ENCODE results near the gene PRCP. TPM values are rescaled to one million over a fixed set of nuclear protein-coding genes. Genes with fewer than 3 reads are reported as not detected.
A peak's percentile ranks its signal among the peaks of the same experiment; 100 is the strongest.

PRCP gene
- total and polyA plus RNA-seq, 2 experiments from 2014 or later, result 33.3 to 52.8 TPM

DNA sequence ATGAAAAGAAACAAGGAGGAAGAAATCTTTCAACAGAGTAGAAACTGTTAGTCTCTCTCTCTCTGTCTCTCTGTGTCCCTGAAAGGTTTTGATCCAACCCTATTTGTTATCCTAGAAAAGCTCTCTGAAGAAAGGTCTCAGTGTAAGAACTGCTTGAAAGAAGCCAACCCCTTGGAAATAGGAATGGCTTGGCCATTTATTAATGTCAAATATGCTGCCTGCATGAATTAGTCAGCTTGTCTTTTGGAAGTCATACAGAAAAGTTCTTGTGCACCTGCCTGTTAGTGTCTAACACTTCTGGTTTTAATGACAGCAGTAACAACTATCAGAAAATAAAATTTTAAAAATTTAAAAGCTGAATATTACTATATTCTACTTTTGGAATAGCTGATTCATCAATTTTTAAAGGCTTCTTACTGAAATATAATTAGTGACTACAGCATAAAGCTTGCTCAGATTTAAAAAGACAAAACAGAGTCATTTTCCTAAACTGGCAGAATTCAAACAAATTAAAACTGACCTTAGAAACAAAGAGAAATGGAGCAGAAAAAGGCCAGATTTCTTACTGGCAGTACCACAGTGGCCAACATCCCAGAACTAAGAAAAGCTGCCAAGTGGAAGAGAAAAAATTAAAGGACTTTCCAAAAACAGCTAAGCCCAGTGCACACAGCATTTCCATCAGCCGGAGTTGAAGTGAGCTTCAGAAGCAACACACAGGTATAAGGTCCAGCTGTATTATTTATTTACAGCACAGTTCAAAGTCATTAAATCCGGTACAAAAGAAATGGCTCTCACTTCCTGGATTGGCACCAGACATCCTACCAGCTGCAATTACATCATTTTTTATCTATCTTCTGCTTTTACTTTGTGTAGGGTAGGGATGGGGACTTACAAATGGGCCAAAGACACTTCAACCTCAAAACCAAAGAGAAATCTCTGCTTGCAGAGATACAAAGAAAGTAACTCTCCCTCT lies 76.3 kb downstream of the PRCP start:
- no peak overlapping the region for H3K4me3 Mint-ChIP-seq
- DNase-seq (ENCODE audit: low spot score) (no peak), ATAC-seq (no peak)
- no peaks in the 10 kb centered on the region for H3F3A ChIP-seq (replicated peaks; ENCODE audit: low read depth)
- peaks cover 3% of the 10 kb centered on the region for H3K27me3 Mint-ChIP-seq (ENCODE audit: insufficient read depth, low read depth, poor library complexity)
- H3K27me3 ChIP-seq (ENCODE audit: insufficient read depth), result no peaks in the 10 kb centered on the region
- no peak overlapping the region for H3K27ac ChIP-seq (ENCODE audit: low read depth)
- no peak overlapping the region for H3K4me3 ChIP-seq
- no peaks in the 10 kb centered on the region for H3K4me1 ChIP-seq (ENCODE audit: insufficient read depth)
- H3K36me3 ChIP-seq (ENCODE audit: insufficient read depth), result no peaks in the 10 kb centered on the region
- H4K20me1 ChIP-seq (replicated peaks; ENCODE audit: insufficient read depth), result no peaks in the 10 kb centered on the region
- no peaks in the 10 kb centered on the region for H3K9me3 Mint-ChIP-seq
- no peaks in the 10 kb centered on the region for H3K9me2 ChIP-seq (ENCODE audit: insufficient read depth)
- no peak overlapping the region for H3K4me2 ChIP-seq
- TF ChIP-seq, protein P1, sequence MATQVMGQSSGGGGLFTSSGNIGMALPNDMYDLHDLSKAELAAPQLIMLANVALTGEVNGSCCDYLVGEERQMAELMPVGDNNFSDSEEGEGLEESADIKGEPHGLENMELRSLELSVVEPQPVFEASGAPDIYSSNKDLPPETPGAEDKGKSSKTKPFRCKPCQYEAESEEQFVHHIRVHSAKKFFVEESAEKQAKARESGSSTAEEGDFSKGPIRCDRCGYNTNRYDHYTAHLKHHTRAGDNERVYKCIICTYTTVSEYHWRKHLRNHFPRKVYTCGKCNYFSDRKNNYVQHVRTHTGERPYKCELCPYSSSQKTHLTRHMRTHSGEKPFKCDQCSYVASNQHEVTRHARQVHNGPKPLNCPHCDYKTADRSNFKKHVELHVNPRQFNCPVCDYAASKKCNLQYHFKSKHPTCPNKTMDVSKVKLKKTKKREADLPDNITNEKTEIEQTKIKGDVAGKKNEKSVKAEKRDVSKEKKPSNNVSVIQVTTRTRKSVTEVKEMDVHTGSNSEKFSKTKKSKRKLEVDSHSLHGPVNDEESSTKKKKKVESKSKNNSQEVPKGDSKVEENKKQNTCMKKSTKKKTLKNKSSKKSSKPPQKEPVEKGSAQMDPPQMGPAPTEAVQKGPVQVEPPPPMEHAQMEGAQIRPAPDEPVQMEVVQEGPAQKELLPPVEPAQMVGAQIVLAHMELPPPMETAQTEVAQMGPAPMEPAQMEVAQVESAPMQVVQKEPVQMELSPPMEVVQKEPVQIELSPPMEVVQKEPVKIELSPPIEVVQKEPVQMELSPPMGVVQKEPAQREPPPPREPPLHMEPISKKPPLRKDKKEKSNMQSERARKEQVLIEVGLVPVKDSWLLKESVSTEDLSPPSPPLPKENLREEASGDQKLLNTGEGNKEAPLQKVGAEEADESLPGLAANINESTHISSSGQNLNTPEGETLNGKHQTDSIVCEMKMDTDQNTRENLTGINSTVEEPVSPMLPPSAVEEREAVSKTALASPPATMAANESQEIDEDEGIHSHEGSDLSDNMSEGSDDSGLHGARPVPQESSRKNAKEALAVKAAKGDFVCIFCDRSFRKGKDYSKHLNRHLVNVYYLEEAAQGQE (IDR thresholded peaks at IDR 0.05; ENCODE audit: unreplicated experiment), result no peak
- H3K4me1 Mint-ChIP-seq, result no peaks in the 10 kb centered on the region
- no peaks in the 10 kb centered on the region for H3K79me2 ChIP-seq (replicated peaks; ENCODE audit: insufficient read depth)
- H3K27ac Mint-ChIP-seq, result no peak overlapping the region
- H2AFZ ChIP-seq, result no peak overlapping the region
- no peaks in the 10 kb centered on the region for H3K36me3 Mint-ChIP-seq (ENCODE audit: low read depth)

DNA sequence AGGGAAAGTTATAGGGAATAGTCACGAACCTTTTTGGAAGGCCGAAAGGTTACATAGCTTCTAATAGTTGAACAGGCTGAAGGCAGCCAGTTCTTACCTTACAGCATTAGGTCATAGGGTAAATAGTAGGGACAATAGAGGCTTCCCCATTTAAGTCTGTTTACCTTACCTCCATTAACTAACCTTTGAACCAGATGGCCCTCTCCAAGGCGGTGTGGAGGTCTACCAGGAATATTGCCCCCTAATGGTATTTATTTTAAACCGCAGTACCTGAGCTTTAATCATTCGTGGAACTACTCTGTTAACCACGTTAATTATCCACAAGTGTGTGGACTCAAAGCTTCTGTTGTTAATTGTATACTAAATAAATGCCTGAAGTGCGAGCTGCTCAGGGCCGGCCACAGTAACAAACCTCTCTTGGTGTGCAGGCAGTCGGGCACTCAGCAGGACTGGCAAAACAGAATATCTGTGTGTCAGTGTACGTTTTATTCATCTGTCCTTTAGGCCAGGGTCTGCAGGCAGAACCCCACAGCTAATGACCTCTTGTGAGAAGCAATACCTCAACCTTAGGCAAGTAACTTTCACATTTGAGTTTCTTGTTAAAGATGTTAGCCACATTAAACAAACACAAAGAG lies 81.7 kb downstream of the PRCP start:
- no peaks in the 10 kb centered on the region for H3F3A ChIP-seq (replicated peaks; ENCODE audit: low read depth)
- peaks cover 12% of the 10 kb centered on the region for H3K4me1 ChIP-seq (ENCODE audit: insufficient read depth)
- no peak overlapping the region for H3K4me3 ChIP-seq
- H2AFZ ChIP-seq, result no peak overlapping the region
- peaks cover 14% of the 10 kb centered on the region for H3K4me1 Mint-ChIP-seq
- H3K27ac Mint-ChIP-seq, result no peak overlapping the region
- ATAC-seq (peak; percentile 69), DNase-seq (ENCODE audit: low spot score) (peak; percentile 72)
- H3K27ac ChIP-seq (ENCODE audit: low read depth), result no peak overlapping the region
- no peaks in the 10 kb centered on the region for H3K79me2 ChIP-seq (replicated peaks; ENCODE audit: insufficient read depth)
- no peaks in the 10 kb centered on the region for H4K20me1 ChIP-seq (replicated peaks; ENCODE audit: insufficient read depth)
- H3K4me3 Mint-ChIP-seq, result no peak overlapping the region
- H3K36me3 ChIP-seq (ENCODE audit: insufficient read depth), result no peaks in the 10 kb centered on the region
- H3K36me3 Mint-ChIP-seq (ENCODE audit: low read depth), result no peaks in the 10 kb centered on the region
- H3K9me3 Mint-ChIP-seq, result no peaks in the 10 kb centered on the region
- H3K4me2 ChIP-seq, result no peak overlapping the region
- peaks cover 3% of the 10 kb centered on the region for H3K27me3 Mint-ChIP-seq (ENCODE audit: insufficient read depth, low read depth, poor library complexity)
- no peaks in the 10 kb centered on the region for H3K27me3 ChIP-seq (ENCODE audit: insufficient read depth)
- no peaks in the 10 kb centered on the region for H3K9me2 ChIP-seq (ENCODE audit: insufficient read depth)
- TF ChIP-seq, protein P2, sequence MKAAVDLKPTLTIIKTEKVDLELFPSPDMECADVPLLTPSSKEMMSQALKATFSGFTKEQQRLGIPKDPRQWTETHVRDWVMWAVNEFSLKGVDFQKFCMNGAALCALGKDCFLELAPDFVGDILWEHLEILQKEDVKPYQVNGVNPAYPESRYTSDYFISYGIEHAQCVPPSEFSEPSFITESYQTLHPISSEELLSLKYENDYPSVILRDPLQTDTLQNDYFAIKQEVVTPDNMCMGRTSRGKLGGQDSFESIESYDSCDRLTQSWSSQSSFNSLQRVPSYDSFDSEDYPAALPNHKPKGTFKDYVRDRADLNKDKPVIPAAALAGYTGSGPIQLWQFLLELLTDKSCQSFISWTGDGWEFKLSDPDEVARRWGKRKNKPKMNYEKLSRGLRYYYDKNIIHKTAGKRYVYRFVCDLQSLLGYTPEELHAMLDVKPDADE (IDR thresholded peaks at IDR 0.05), result no peak
- TF ChIP-seq ZNF331 (CRISPR knock-in tag; IDR thresholded peaks at IDR 0.05; ENCODE audit: low read depth), result no peak
- no peak for TF ChIP-seq CREB1 (CRISPR knock-in tag; IDR thresholded peaks at IDR 0.05; ENCODE audit: low read depth)
- no peak for TF ChIP-seq STAT1 (IDR thresholded peaks at IDR 0.05; ENCODE audit: unreplicated experiment)
- no peak for TF ChIP-seq EZH2phosphoT487 (IDR thresholded peaks at IDR 0.05; ENCODE audit: unreplicated experiment)
- TF ChIP-seq, protein P3, sequence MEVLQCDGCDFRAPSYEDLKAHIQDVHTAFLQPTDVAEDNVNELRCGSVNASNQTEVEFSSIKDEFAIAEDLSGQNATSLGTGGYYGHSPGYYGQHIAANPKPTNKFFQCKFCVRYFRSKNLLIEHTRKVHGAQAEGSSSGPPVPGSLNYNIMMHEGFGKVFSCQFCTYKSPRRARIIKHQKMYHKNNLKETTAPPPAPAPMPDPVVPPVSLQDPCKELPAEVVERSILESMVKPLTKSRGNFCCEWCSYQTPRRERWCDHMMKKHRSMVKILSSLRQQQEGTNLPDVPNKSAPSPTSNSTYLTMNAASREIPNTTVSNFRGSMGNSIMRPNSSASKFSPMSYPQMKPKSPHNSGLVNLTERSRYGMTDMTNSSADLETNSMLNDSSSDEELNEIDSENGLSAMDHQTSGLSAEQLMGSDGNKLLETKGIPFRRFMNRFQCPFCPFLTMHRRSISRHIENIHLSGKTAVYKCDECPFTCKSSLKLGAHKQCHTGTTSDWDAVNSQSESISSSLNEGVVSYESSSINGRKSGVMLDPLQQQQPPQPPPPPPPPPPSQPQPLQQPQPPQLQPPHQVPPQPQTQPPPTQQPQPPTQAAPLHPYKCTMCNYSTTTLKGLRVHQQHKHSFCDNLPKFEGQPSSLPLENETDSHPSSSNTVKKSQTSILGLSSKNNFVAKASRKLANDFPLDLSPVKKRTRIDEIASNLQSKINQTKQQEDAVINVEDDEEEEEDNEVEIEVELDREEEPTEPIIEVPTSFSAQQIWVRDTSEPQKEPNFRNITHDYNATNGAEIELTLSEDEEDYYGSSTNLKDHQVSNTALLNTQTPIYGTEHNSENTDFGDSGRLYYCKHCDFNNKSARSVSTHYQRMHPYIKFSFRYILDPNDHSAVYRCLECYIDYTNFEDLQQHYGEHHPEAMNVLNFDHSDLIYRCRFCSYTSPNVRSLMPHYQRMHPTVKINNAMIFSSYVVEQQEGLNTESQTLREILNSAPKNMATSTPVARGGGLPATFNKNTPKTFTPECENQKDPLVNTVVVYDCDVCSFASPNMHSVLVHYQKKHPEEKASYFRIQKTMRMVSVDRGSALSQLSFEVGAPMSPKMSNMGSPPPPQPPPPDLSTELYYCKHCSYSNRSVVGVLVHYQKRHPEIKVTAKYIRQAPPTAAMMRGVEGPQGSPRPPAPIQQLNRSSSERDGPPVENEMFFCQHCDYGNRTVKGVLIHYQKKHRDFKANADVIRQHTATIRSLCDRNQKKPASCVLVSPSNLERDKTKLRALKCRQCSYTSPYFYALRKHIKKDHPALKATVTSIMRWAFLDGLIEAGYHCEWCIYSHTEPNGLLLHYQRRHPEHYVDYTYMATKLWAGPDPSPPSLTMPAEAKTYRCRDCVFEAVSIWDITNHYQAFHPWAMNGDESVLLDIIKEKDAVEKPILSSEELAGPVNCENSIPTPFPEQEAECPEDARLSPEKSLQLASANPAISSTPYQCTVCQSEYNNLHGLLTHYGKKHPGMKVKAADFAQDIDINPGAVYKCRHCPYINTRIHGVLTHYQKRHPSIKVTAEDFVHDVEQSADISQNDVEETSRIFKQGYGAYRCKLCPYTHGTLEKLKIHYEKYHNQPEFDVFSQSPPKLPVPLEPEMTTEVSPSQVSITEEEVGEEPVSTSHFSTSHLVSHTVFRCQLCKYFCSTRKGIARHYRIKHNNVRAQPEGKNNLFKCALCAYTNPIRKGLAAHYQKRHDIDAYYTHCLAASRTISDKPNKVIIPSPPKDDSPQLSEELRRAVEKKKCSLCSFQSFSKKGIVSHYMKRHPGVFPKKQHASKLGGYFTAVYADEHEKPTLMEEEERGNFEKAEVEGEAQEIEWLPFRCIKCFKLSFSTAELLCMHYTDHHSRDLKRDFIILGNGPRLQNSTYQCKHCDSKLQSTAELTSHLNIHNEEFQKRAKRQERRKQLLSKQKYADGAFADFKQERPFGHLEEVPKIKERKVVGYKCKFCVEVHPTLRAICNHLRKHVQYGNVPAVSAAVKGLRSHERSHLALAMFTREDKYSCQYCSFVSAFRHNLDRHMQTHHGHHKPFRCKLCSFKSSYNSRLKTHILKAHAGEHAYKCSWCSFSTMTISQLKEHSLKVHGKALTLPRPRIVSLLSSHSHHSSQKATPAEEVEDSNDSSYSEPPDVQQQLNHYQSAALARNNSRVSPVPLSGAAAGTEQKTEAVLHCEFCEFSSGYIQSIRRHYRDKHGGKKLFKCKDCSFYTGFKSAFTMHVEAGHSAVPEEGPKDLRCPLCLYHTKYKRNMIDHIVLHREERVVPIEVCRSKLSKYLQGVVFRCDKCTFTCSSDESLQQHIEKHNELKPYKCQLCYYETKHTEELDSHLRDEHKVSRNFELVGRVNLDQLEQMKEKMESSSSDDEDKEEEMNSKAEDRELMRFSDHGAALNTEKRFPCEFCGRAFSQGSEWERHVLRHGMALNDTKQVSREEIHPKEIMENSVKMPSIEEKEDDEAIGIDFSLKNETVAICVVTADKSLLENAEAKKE (CRISPR knock-in tag; IDR thresholded peaks at IDR 0.05), result no peak
